Panc1 (cell line): ENCODE measurements around the gene CTTNBP2NL.

ENCODE experiments used
- SIN3A ChIP-seq: IDR thresholded peaks from 2 replicates; pipeline ENCODE4 v1.6.1; 2012; ENCODE audit warnings: low read depth, mild to moderate bottlenecking, low read length, moderate library complexity, borderline replicate concordance; ENCODE audit not compliant: insufficient read depth
- TF ChIP-seq, protein P1 (sequence below): fragments of 450-650 bp; IDR thresholded peaks from 2 replicates; pipeline ENCODE4 v1.5.1; 2017; ENCODE audit warnings: mild to moderate bottlenecking

DNA sequence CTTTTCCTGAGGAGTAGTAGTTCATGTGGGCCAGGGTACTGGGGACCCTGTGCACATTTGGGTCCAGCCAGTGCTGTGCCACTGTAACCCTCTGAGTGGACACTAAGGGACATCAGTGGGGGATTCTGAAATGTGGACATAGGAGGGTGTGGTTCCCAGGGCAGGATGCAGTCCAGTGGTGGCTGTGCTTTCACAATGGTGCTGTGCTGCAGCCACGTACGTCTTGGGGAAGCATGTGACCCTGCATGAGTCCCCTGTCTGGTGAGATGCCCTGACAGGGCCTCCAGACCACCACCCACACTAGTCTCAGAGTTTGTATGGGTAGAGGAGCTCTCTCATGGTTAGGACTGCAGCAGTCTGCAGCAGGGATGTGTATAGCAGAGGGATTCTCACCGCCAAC lies 75.0 kb downstream of the CTTNBP2NL start:
- TF ChIP-seq, protein P1, sequence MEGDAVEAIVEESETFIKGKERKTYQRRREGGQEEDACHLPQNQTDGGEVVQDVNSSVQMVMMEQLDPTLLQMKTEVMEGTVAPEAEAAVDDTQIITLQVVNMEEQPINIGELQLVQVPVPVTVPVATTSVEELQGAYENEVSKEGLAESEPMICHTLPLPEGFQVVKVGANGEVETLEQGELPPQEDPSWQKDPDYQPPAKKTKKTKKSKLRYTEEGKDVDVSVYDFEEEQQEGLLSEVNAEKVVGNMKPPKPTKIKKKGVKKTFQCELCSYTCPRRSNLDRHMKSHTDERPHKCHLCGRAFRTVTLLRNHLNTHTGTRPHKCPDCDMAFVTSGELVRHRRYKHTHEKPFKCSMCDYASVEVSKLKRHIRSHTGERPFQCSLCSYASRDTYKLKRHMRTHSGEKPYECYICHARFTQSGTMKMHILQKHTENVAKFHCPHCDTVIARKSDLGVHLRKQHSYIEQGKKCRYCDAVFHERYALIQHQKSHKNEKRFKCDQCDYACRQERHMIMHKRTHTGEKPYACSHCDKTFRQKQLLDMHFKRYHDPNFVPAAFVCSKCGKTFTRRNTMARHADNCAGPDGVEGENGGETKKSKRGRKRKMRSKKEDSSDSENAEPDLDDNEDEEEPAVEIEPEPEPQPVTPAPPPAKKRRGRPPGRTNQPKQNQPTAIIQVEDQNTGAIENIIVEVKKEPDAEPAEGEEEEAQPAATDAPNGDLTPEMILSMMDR, result no peak
- TF ChIP-seq SIN3A, result no peak
